RWPE1 (cell line): ENCODE data around the gene FUT7.

Source experiments
- CTCF ChIA-PET: fragments of 350-600 bp; sonication (Branson Sonifier 250); formaldehyde crosslinking; extraction: SDS; loops from one replicate; lab custom pipeline; 2021; lab: Yijun Ruan, JAX
- POLR2A ChIA-PET: fragments of 400-600 bp; formaldehyde crosslinking; extraction: SDS; loops from one replicate; lab custom pipeline; 2020; ENCODE audit warnings: antibody characterized with exemption; ENCODE audit not compliant: low non-redundant PET; lab: Yijun Ruan, JAX
- DNase-seq: peaks from one replicate; pipeline ENCODE4 v3.0.0; 2012; ENCODE audit warnings: low spot score
- H3K27ac ChIP-seq: fragments of 450-650 bp; 2 replicates; pipeline ENCODE4 v1.5.1; 2017
- TF ChIP-seq, protein P1 (sequence below): fragments of 450-650 bp; conservative IDR thresholded peaks from 2 replicates; pipeline ENCODE4 v1.5.1; 2017; ENCODE audit warnings: low read depth, mild to moderate bottlenecking

FUT7 gene

DNA sequence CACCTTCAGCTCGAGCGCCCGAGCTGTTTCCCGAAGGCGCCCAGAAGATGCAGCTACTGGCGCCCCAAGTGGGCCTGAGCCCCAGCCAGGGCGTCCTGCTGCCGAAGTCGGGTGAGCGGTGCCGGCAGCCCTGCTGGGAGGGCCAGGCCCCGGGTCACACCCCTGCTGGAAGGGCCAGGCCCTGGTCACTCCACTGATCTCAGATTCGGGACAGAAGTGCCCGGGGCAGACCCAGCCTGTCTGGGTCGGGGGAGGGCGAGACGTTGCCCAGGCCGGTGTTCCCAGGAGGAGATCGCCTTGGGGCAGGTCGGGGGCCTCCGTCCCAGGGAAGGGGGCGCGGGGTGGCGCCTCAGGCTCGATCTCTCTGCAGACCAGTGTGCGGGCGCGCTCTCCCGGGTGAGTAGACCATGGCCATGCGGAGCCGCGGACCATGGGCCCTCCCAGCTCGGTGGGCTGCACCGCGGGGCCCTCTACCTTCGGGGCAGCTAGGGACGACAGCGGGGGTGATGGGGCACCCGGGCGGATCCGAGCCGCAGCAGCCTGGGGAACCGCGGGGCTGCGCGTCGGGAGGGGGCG is 46.8 kb downstream of the FUT7 start:
- DNase-seq = no peak
- CTCF ChIA-PET = no interaction called here
- H3K27ac ChIP-seq = no peak overlapping the region
- TF ChIP-seq, protein P1, sequence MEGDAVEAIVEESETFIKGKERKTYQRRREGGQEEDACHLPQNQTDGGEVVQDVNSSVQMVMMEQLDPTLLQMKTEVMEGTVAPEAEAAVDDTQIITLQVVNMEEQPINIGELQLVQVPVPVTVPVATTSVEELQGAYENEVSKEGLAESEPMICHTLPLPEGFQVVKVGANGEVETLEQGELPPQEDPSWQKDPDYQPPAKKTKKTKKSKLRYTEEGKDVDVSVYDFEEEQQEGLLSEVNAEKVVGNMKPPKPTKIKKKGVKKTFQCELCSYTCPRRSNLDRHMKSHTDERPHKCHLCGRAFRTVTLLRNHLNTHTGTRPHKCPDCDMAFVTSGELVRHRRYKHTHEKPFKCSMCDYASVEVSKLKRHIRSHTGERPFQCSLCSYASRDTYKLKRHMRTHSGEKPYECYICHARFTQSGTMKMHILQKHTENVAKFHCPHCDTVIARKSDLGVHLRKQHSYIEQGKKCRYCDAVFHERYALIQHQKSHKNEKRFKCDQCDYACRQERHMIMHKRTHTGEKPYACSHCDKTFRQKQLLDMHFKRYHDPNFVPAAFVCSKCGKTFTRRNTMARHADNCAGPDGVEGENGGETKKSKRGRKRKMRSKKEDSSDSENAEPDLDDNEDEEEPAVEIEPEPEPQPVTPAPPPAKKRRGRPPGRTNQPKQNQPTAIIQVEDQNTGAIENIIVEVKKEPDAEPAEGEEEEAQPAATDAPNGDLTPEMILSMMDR = no peak
- POLR2A ChIA-PET = no interaction called here

DNA sequence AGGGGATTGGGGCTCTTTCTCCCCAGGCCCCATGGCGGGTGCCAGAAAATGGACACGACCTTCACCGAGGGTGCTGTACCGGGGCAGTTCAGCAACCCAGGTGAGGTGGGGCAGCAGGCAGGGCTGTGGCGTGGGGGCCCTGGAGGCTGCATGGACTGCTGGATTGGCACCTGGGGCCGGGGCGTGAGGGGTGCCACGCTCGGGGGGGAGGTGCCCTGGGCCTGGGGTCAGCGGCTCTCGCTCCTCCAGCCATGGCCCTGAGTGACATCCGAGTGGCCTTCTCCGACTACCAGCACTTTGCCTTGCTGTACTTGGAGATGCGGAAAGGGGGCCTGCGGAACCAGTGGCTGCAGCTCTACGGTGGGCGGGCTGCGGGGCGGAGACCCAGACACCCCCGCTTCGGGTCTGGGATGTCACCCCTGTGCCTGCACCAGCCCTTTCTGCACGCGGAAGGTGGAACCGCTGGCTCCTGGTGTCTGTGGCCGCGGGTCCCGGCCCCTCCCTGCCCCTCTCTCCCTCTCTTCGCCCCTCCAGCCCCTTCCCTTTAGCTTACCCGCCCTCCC is 47.3 kb downstream of the FUT7 start:
- no peak for DNase-seq
- TF ChIP-seq, protein P1 = no peak
- no peak overlapping the region for H3K27ac ChIP-seq
- ChIA-PET POLR2A (no interaction called here), CTCF (no interaction called here)

DNA sequence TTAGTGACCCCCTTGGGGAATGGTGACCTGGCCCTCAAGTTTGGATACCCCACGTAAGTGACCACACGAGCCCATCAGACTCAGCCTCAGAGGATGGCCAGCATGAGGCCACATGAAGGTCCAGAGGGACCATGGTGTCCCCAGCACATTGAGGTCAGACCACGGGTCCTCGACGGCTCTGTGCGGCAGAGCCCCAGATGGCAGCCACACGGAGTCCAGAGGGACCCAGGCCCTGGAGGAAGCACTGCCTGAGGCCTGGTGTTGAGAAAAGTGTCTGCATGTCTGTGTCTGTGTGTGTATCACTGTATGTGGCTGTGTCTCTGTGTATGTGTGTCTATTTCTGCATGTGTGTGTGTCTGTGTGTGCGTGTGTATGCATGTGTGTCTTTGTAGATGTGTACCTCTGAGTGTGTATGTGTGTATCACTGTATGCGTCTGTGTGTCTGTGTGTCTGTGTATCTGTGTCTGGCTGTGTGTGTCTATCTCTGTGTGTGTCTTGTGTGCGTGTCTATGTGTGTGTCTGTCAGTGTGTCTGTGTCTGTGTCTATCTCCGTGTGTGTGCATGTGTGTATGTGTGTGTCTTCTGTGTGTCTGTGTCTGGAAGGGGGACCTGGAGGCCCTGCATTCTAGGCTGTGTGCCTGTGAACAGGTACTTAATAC is 48.1 kb downstream of the FUT7 start:
- TF ChIP-seq, protein P1 = no peak
- POLR2A ChIA-PET = no interaction called here
- no peak for DNase-seq
- no peak overlapping the region for H3K27ac ChIP-seq
- CTCF ChIA-PET = no interaction called here

DNA sequence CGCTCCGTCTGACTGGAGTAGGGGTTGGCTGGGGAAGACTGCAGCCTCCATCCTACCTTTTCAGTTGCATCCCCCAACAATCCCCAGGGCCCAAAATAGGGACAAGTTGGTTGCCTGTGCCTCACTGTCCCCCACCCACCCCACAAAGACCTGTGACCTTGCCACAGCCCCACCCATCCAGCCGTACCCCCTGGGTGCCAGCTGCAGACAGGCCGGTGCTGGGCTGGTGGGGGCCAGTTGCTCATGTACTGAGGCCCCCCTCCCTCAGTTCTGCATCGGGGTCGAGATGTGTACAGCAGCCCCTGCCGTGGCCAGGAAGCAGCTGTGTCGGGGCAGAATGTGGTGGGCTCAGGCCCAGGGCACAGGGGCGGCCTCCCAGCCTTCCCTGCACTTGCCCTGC is 48.7 kb downstream of the FUT7 start:
- ChIA-PET CTCF (interaction anchor here (1.0 kb wide), 1 partner anchor 39 kb away, joined by 6 read pairs; no protein-coding TSS in a partner anchor), POLR2A (no interaction called here)
- no peak overlapping the region for H3K27ac ChIP-seq
- DNase-seq = no peak
- TF ChIP-seq, protein P1 = no peak

DNA sequence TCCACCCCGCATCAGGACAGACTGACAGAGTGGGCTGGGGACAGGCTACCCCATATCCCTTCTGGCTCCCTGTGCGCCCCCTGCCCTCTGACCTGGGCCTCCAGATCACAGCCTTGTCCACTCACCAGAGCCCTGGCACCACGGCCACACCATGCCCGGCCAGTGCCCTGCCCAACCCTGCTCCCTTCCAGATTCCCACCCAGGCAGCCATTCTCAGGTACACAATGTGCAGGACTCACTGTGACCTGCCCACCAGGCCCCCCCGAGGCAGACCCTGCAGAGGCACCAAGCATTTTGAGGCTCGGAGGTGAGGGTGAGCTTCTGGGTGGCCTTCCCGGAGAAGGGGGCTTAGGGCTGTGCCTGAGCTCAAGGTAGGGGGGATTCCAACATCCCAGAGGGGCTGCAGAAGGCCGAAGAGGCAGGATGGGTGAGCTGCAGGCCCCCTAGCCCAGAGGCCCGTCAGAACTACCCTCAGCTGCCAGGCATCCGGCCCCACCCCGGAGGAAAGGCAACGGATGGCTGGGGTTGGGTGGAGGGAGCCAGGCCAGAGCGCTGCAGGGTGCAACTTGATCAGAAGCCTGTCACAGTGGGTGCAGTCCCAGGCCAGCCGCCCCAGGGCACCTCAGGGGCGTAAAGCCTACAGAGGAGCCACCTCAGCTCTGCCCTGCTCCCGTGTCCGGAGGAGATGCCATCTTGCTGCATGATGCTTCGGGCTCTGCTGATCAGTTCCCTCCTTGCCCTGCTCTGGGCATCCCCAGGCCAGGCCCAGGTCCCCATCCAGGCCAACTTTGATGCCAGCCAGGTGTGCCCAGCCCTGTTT is 49.4 kb downstream of the FUT7 start, which contains the start of gene LCNL1:
Gene LCNL1, plus strand, starts transcription at position 762 of the 820 bp plus-strand sequence. CDS start 594 bp downstream, outside the sequence.
- H3K27ac ChIP-seq = peak within 1 kb of the TSS; percentile 57
- CTCF ChIA-PET = interaction anchor here (1.0 to 1.4 kb wide), 2 partner anchors 8 to 38 kb away, joined by 3 to 6 read pairs; no protein-coding TSS in a partner anchor
- TF ChIP-seq, protein P1 = no peak
- POLR2A ChIA-PET = no interaction called here
- no peak for DNase-seq

DNA sequence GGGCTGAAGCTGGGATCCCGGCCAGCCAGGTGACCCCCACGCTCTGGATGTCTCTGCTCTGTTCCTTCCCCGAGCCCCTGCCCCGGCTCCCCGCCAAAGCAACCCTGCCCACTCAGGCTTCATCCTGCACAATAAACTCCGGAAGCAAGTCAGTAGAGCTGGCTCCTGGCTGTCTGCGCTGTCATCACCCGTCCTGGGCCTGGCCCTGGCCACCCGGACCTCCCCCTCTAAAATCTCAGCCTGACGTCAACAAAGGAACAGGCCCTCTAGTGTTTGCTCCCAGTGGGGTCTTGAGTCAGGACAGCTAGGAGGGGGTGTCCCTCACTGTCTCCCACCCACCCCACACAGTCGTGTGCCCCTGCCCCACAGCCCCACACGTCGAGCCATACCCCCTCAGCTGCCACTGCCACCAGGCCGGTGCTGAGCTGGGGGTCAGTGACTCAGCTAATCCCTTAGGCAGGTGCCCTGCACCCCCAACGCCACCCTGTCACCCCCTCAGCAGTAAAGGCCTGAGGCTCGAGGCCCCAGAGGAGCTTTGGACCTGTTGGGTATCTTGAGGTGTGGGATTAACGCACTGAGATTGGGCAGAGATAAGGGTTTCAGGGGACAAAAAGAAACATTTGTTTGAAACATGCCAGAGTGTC is 50.2 kb downstream of the FUT7 start:
- DNase-seq = no peak
- ChIA-PET POLR2A (no interaction called here), CTCF (interaction anchor here (0.9 to 1.4 kb wide), 2 partner anchors 9 to 47 kb away, joined by 3 to 4 read pairs; no protein-coding TSS in a partner anchor)
- TF ChIP-seq, protein P1 = no peak
- peak overlapping the region; percentile 57 for H3K27ac ChIP-seq
